HG03108 (cell line): Measurements from ENCODE around the gene ZNF438.
"Not testable (repeated sequence)": the region's sequence is repeated elsewhere in the genome, so short reads cannot be mapped to it uniquely, and the experiment has no call there.

ENCODE experiments used
- ATAC-seq: cut with Tn5 transposase; IDR thresholded peaks from one replicate; pipeline ENCODE4 v1.9.1; 2021; ENCODE audit warnings: moderate library complexity; ENCODE audit not compliant: unreplicated experiment

The ZNF438 gene

DNA sequence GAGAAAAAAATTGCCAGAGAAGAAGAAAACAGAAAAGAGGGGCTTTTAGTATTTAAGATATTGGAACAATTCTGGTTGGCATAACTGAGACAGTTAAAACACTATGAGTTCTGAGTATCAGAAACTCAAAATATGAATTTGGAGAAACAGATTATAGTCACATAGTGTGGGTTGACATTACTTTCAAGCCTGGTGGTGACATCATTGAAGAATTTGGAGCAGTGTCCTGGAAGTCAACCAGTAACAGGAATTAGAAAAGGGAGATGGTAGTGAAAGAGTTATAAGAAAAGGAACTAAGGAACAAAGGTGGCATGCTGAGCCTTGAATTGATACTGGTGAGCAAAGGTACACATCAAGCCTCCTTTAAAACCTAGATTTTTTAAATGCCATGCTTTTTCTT is 88.2 kb downstream of the ZNF438 start:
- no peak for ATAC-seq

DNA sequence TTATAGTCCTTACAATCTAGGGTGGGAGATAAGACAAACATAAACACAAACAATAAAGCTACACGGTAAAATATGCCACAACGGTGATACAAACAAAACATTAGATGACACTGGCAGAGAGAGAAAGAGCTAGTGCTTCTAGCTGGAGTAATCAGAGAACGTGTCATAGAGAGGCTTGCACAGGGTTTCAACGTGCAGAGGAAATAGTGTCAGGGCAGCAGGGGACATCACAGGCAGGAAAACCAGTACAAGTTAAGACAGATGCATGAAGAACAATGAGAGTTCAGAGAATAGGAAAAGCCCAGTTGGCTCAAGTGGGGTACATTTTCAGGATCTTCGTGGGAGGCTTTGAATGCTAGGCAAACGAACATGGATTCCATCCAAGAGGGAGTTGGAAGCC is 91.4 kb downstream of the ZNF438 start:
- no peak for ATAC-seq

DNA sequence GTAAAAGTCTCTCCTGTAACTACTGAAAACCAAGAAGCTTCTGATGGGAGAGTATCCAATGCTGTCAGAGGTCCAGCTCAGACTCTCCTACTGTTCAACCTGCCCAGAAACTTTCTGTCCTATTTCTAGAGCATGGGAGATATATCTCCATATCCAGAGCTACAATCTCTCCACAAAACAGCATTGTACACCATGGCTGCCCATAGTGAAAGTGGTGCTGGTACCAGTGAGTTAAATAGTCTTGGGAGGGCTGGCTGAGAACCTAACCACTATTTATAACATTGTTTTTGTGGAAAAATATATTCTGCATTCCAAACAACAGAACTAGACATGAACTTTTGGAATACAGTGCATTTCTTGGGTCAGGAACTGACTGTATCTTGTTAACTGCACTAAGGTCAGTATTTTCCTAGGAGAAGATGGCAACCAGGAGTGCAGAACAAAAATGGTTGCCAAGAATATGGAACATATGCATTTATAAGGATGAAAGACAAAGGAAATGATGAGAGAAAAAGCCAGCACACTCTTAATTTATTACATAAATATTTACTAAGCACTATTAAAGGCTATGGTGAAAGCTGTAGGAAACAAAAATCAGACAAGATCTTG is 91.9 kb downstream of the ZNF438 start:
- ATAC-seq: no peak

DNA sequence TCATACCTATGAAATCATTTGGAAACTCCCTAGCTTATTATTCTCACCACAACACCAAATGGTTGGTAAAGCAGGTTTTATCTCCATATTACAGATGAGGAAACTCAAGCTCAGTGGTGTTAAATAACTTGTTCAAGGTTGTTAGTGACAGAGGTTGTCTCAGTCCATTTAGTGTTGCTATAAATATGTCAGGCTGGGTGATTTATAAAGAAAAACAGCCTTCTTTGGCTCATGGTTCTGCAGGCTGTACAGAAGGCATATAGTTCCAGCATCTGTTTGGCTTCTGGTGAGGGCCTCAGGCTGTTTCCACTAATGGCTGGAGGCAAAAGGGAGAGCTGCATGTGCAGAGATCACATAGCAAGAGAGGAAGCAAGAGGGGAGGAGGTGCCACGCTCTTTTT is 96.6 kb downstream of the ZNF438 start:
- no peak for ATAC-seq

DNA sequence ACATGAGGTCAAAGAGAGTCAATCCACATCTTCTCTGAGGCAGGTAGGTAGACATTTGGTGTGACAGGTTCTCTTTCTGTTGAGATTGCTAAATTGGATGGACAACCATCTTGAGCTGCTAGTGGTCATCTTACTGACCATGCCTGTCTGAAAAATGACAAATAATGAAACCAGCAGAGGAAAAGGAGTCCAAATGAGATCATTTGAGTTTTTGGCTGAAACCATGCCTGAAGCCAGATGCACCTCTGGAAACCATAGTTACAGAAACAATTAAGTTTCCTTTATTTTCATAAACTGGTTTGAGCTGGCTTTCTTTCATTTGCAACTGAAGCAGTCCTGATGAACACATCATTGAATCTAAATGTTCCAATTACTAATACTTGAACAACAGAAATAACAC is 100.6 kb downstream of the ZNF438 start:
- no peak for ATAC-seq

DNA sequence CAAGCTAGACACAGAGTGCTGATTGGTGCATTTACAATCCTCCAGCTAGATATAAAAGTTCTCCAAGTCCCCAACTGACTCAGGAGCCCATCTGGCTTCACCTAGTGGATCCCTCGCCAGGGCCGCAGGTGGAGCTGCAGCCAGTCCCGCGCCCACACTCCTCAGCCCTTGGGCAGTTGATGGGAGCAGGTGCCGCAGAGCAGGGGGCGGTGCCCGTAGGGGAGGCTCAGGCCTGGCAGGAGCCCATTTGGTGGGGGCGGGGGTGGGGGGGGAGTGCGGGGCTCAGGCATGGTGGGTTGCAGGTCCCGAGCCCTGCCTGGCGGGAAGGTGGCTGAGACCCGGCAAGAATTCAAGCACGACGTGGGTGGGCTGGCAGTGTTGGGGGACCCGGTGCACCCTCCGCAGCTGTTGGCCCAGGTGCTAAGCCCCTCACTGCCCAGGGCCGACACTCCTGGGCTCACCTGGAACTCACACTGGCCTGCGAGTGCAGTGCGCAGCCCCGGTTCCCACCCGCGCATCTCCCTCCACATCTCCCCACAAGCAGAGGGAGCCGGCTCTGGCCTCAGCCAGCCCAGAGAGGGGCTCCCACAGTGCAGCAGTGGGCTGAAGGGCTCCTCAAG is 101.7 kb downstream of the ZNF438 start:
- no peak for ATAC-seq

DNA sequence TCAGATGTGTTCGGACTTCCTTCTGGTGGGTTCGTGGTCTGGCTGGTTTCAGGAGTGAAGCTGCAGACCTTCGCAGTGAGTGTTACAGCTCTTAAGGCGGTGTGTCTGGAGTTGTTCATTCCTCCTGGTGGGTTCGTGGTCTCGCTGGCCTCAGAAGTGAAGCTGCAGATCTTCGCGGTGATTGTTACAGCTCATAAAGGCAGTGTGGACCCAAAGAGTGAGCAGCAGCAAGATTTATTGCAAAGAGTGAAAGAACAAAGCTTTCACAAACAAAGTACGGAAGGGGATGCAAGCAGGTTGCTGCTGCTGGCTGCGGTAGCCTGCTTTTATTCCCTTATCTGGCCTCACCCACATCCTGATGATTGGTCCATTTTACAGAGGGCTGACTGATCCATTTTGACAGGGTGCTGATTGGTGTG is 102.3 kb downstream of the ZNF438 start:
- ATAC-seq: not testable (repeated sequence)

DNA sequence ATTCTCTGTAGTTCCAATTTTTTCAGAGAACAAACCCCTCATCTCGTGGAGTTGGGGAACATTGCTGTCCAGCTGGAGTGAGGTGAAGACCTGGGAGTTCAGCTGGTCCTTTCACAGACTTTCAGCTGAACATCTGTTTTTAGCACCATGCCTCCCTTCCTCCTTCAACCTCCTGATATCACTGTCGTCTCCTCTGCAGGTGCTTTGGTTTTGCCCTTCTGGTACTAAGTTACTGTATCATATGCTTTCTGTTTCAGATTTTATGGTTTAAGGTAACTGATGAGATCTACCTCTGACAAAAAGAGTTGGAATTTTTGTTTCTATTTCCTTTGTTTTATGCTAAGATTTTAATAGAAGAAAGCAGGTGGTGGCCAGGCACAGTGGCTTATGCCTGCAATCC is 102.9 kb downstream of the ZNF438 start:
- ATAC-seq: no peak

DNA sequence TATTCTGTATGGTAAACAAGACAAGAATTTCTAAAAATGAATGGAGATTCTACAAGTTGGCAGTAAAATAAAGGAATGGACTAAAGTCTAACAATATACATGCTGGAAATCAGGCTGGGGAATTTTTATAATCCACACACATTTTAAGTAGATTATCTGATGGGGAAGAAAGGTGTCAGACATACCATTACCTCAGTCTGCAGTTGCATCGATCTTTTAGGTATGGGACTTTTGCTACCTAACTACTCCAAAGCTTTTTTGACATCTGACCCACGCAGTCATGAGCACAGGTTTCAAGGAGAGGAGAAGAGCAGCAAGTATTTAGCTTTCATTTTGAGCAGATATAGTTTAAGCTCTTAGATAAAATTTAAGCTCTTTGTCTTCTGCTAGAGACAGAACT is 113.0 kb downstream of the ZNF438 start:
- ATAC-seq: no peak

DNA sequence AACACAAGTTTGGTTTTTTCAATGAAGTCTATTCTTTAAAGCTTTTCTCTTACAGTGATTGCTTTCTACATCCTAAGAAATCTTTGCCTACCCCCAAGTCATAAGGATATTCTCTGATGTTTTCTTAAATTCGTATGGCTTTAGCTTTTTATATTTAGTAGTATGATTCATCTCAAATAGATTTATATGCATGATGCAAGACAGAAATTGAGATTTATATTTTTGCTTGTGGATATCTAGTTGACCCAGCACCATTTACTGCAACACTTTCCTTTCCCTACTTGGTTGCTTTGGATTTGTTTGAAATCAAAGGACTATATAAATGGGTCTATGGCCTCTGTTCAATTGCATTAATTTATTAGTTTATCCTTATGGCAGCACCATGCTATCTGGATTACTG is 113.9 kb downstream of the ZNF438 start:
- no peak for ATAC-seq

DNA sequence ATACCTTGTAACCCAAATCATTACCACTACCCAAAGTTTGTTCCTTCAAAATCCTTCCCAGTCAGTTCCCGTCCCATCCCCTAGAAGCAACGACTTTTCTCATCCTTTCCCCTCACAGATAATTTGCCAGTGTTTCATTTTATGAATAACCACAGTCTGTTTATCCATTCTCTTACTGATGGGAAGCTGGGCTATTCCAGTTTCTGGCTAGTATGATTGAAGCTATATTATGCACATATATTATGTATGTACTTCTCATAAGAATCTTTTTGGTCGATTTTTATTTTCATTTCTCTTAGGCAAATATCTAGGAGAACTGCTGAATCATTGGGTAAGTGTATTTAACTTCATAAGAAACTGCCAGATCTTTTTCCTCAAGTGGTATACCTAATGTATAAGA is 114.6 kb downstream of the ZNF438 start:
- ATAC-seq: no peak

DNA sequence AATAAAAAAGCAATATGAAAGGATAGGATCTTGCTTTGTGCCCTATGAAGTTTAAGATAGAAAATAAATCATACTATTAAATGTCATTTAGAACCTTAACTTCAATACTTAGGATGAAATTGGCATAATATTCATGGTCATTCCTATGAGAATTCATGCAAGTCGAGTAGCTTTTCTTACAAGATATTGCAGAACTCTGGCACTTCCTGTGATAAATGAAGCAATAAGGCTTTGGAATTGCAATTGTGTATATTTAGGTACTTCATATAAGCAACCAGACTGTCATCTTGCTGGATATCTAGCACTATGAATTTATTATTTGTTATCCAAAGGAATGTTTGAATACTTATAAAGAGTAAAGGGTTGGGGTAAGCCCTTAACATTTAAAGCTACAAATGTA is 116.5 kb downstream of the ZNF438 start:
- ATAC-seq: no peak

DNA sequence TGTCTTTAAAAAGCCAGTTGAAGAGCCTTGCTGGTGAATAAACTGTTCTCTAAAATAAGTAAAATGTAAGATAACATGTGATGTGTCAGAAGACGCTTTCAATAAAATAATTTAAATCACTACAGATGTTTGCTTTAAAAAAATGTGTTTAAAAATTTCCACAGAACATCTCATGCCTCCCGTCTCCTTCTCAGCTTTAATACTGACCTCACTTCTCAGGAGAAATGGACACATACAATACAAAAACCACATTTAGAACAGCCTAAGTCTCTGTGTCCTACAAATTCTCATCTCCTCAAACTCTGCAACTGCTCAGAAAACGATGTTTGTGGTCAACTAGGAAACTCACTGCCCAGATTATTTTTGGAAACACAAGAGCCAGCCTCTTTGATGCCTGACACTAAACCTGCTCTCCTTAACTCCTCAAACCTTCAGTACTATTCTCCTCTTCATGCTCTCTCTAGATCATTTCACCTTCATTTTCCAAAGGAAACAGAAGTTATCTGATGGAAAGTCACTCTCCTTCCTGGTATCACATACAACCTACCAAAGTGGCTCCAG is 120.3 kb downstream of the ZNF438 start:
- ATAC-seq: no peak

DNA sequence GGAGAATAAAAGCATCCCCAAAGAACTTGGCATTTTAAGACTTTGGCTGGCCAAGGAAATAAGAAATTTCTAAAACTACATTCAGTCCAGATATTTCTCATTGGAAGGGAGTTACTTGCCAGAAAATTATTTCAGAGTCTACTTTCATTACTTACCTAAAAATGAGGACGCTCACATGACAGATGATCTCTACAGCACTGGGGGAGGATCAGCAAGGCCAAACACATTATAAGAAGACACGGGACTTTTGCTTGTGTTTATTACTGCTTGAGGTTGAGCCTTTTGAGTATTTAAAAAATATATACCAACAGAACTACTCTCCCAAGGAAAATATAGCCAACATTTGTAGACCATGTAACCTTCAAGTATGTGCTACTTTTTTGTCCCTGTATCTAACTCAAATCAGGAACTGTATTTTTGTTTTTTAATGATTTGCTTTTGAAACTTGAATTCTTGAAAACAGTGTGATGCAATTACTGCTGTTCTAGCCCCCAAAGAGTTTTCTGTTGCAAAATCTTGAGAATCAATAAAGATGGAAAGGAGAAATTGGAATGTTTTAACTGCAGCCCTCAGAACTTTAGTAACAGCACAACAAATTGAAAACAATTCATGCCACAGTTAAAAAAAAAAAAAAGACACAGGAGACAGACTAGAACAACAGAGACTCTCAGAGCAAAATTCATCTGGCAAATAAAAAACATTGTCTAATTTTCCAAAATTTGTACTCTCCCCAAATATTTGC is 128.1 kb downstream of the ZNF438 start:
- ATAC-seq: no peak

DNA sequence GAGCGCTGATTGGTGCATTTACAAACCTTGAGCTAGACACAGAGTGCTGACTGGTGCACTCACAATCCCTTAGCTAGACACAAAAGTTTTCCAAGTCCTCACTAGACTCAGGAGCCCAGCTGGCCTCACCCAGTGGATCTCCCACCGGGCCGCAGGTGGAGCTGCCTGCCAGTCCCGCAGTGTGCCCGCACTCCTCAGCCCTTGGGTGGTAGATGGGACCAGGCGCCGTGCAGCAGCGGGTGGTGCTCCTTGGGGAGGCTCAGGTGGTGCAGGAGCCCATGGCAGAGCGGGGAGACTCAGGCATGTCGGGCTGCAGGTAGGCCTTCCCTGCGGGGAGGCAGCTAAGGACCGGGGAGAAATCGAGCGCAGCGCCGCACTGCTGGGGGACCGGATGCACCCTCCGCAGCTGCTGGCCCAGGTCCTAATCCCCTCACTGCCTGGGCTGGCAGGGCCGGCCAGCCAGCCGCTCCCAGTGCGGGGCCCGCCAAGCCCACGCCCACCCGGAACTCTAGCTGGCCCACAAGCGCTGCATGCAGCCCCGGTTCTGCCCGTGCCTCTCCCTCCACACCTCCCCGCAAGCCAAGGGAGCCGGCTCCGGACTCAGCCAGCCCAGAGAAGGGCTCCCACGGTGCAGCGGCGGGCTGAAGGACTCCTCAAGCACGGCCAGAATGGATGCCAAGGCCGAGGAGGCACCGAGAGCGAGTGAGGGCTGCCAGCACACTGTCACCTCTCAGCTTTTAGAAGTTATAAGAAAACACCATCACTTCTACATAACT is 128.9 kb downstream of the ZNF438 start:
- no peak for ATAC-seq

DNA sequence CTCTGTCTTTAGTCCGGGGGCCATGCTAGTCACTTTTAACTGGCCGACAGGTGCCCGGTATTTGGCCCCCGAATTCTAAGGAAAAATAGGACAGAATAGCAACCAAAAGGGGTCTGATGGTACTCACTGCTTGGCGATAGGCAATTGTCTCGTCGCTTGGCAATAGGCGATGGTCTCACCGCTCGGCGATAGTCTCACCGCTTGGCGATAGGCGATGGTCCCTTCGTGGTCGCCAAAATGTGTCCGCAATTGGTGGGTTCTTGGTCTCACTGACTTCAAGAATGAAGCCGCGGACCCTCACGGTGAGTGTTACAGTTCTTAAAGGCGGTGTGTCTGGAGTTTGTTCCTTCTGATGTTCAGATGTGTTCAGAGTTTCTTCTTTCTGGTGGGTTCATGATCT is 130.2 kb downstream of the ZNF438 start:
- ATAC-seq: not testable (repeated sequence)

DNA sequence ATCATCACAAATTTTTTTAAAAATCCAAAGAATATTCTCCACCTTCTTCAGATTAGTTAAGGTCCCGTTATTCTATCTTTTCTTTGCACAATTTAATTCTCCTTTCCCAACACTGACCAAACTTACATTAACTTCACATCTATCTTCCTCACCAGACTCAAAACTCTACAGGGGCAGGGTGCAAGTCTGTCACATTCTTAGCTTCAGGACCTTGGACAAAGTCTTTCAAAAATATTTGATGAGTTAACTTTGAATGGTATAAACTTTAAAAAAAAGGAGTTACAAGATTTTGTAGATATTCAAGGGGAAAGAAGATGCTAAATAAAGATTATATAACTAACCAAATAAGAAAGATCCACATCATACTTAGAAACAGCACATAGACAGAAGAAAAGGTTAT is 132.7 kb downstream of the ZNF438 start:
- ATAC-seq: no peak

DNA sequence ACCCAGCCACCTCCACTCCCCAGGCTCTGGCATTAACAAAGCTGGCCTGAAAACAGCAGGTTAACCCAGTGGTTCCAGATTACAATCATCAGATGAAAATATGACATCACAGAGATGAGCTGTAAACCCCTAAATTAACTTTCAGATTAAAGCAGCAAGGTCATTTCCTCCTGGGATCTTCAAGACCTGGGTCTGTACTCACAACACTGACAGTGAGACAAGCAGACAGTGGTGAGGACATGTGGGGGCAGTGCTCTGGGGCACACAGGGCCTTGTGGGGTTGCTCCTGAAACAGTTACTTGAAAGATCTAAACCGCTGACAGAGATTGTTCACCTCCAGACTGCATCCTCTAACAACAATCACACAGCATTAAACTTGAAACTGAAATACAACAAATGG is 134.1 kb downstream of the ZNF438 start:
- ATAC-seq: no peak

DNA sequence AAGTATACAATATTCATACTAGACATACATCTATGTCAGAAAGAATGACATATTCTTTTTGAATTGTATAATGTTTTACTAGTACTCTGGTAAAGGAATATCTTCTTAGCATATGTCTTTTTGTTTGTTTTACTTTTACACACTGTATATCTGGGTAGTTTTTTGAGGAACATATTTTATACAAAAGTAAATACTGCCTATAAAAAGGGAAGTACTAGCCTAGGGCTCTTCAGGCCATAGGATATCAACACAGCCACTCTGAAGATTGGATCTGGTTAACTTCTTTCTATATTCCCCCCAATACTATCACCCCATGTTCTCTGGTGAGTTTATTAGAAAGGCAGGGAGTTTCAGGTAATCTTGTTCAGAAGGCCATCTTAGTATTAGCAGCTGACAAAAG is 134.6 kb downstream of the ZNF438 start:
- no peak for ATAC-seq

DNA sequence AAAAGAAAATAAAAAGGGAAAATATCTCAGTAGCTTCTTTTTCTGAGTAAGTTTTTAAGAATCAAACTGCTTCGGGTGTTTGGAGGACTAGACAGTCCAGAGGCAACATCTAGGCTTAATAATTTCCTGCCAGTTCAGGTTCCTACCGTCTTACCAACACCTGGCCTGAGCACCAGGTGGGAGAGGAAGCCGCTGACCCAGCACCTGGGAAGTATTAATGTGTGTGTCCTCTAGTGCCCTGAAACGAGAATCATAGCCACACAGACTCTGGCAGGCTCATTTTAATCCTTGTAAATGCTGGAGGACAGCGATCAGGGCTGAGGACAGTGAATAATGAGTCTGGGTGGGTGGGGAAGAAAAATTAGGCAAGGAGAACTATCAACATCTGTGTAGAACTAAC is 137.4 kb downstream of the ZNF438 start:
- no peak for ATAC-seq

DNA sequence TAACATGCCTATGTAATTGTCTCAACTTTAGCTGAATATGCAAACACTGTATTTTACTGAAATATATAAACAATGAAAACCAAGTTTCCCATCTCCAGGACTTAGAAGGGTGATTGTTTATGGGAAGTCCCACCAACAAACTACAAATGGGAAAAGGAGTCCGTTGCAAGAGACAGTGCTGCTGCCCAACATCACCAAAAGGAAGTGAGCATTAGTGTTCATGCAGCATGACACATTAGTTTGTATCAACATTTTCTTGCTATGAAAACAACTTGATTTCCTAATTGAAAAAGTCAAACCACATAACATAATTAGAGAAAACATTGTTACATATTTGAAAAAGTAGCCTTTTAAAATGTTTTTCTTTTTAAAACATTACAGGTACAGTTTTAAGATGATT is 138.5 kb downstream of the ZNF438 start:
- no peak for ATAC-seq
